NCI-H1417 (cell line): ENCODE results near the gene NUP93.
"Not testable (repeated sequence)": the region's sequence is repeated elsewhere in the genome, so short reads cannot be mapped to it uniquely, and the experiment has no call there.

ENCODE experiments used
- DNase-seq, 3 experiments: peaks; one replicate each; lab custom pipeline; 2025; lab: John Stamatoyannopoulos, UW

NUP93 gene

GRCh38 chr16:56709443-56710040, 20.4 kb upstream of the NUP93 start:
- DNase-seq, result no peak

- no peak for DNase-seq
Observed at GRCh38 chr16:56710181-56710737, 19.7 kb upstream of the NUP93 start.

DNA sequence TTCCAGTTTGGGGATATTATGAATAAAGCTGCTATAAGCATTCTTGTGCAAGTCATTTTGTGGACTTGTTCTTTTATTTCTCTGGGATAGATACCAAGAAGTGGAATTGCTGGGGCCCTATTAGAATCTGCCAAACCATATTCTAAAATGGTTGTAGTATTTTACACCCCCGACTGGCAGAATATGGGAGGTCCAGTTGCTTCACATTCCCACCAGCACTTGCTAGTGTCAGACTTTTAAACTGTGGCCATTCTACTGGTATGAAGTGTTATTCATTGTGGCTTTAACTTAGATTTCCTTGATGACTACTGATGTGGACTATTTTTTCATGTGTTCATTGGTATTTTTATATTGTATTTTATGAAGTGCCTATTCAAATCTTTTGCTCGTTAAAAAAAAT, 18.1 kb upstream of the NUP93 start:
- no peak for DNase-seq

GRCh38 chr16:56713794-56714193, 16.1 kb upstream of the NUP93 start:
- no peak for DNase-seq

DNA sequence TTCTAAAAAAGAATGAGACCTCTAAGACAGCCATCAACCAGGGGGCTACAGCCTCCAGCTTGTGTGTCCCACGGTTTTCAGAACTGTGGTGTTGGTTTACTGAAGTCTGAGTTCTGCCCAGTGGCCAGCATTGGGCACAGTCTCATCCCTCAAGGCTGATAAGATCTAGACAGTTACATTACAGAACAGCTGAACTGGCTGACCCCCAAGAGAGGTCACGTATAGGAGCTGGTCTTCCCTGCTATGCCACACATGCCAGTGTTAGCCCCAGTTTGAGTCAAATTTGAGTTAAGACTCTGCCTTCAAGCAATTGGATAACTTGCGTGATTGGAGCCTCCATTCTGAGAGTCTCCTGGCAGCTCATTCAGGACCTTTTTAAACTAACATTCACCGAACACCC, 14.8 kb upstream of the NUP93 start:
- no peak for DNase-seq

- no peak for DNase-seq
Observed at GRCh38 chr16:56716761-56717160, 13.2 kb upstream of the NUP93 start.

DNA sequence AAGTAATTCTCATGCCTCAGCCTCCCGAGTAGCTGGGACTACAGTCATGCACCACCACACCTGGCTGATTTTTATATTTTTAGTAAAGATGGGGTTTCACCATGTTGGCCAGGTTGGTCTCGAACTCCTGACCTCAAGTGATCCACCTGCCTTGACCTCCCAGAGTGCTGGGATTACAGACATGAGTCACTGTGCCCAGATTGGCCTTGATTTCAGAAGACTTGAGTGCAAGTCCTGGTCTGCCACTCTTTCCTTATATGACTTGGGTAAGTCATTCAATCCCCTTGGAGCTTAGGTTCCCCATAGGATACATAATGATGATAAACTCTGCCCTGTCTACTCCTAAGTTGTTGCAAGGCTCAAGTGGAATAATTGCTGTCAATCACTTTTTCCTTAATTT, 12.4 kb upstream of the NUP93 start:
- DNase-seq, result not testable (repeated sequence)

- DNase-seq, result no peak
Observed at GRCh38 chr16:56722200-56722842, 7.6 kb upstream of the NUP93 start.

- DNase-seq, result no peak
Observed at GRCh38 chr16:56724191-56724590, 5.7 kb upstream of the NUP93 start.

- no peak for DNase-seq
Observed at GRCh38 chr16:56726283-56726682, 3.6 kb upstream of the NUP93 start.

DNA sequence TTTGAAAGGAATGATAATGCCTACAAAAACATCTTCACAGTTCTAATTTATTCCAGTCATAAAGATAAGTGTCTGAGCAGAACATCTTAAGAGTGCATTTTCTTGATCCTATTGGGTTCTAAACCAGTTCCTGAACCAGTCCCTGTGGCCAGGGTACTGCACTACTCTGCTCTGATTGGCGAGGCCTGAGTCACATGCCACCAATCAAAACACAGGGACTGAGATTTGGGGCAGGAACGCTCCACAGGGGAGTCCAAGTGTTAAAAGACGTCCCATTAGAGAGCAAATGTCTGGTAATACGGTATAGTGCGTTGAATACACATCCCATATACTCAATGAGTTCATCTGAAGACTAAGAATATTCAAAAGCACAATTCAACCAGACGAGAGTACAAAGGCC, 3.0 kb upstream of the NUP93 start:
- DNase-seq, result no peak

- no peak for DNase-seq
Observed at GRCh38 chr16:56728027-56728426, 1.9 kb upstream of the NUP93 start.

- DNase-seq, result peak in 1 of 3 experiments; percentile 41
Observed at GRCh38 chr16:56728980-56729734, 772 bp upstream of the NUP93 start.

DNA sequence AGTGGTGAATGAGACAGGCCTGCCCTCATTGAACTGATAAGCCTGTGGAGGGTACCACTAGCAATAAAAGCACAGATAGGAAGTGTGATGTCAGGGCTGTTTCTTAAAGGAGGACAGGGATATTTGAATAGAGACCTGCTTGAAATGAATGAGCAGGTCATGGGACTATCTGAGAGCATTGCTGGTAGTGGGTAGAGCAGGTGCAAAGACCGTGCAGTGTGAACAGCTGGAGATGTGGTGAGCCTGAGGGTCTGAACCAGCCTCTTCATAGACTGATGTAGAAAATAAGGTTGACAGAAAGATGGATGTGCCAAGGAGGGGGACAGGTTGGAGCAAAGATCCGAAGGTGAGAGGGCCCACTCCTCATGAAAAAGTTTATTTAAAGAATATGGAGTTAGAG, 2.4 kb downstream of the NUP93 start:
- no peak for DNase-seq

GRCh38 chr16:56732832-56733231, 2.9 kb downstream of the NUP93 start:
- DNase-seq, result no peak

- no peak for DNase-seq
Observed at GRCh38 chr16:56734429-56734828, 4.5 kb downstream of the NUP93 start.

GRCh38 chr16:56736476-56736875, 6.5 kb downstream of the NUP93 start:
- no peak for DNase-seq

- no peak for DNase-seq
Observed at GRCh38 chr16:56737539-56737938, 7.6 kb downstream of the NUP93 start.

- no peak for DNase-seq
Observed at GRCh38 chr16:56738221-56738620, 8.3 kb downstream of the NUP93 start.

DNA sequence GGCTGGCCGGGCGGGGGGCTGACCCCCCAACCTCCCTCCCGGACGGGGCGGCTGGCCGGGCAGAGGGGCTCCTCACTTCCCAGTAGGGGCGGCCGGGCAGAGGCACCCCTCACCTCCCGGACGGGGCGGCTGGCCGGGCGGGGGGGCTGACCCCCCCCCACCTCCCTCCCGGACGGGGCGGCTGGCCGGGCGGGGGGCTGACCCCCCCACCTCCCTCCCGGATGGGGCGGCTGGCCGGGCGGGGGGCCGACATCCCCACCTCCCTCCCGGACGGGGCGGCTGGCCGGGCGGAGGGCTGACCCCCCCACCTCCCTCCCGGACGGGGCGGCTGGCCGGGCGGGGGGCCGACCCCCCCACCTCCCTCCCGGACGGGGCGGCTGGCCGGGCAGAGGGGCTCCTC, 9.4 kb downstream of the NUP93 start:
- DNase-seq, result not testable (repeated sequence)

GRCh38 chr16:56741399-56741798, 11.5 kb downstream of the NUP93 start:
- DNase-seq, result no peak

DNA sequence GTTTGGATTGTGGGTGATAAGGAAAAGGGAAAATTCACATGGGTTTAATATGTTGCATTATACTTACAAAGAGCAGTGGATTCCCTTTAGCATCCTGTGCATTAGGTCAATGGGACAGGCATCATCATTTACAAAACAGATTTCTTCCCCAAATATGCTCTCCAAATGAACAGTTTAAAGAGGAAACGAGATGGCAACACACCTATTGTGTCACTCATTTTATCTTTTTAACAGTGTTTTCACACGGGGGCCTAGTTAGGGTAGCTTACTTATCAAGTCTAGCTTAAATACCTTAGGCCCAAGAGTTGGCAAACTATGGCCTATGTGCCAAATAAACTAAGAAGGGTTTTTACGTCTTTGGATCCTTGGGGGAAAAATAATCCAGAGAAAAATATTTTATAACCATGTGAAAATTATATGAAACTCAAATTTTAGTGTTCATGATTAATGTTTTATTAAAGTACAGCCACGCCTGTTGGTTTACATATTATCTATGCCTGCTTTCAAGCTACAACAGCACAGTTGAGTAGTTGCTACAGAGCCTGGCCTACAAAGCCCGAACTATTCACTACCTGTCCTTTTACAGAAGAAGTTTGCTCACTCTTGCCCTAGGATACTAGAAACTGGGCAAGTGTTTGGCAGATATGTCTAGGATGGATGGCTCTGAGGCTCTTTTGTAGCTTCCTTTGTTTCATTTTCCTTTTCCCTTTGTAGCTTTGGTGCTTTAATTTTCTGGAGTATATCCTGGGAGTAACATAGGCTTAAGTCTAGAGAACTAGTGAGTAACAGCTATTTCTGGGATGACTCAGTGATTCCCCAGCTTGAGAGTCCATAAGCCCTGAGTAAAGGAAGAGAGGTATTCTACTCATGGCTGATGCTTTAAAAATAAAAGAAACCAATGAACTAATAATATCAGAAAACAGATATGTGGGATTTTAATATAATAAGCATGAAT, 12.4 kb downstream of the NUP93 start:
- DNase-seq, result no peak
